ENCODE data around the gene SLC44A1. TPM values are rescaled to one million over a fixed set of nuclear protein-coding genes. Genes with fewer than 3 reads are reported as not detected.

The SLC44A1 gene
- total and polyA plus RNA-seq, 2 experiments from 2014 or later, result 30.4 to 52.6 TPM

GRCh38 chr9:105328296-105328695 lies 83.8 kb downstream of the SLC44A1 start:
- TF ChIP-seq EZH2 (IDR thresholded peaks at IDR 0.05; ENCODE audit: insufficient read depth, poor library complexity, severe bottlenecking), result no peak
- TF ChIP-seq EZH2phosphoT487 (IDR thresholded peaks at IDR 0.05; ENCODE audit: insufficient read depth, low read depth), result no peak
- no peaks in the 10 kb centered on the region for H3K9me3 ChIP-seq (ENCODE audit: low read depth)
- H3K9ac ChIP-seq, result no peak overlapping the region
- no peaks in the 10 kb centered on the region for H3K36me3 ChIP-seq (ENCODE audit: low read depth)
- no peaks in the 10 kb centered on the region for H4K20me1 ChIP-seq (ENCODE audit: insufficient read depth)
- H3K9me2 ChIP-seq (ENCODE audit: insufficient read depth), result no peaks in the 10 kb centered on the region
- peaks cover 18% of the 10 kb centered on the region for H3K79me2 ChIP-seq (ENCODE audit: insufficient read depth)
- no peak overlapping the region for H3K4me2 ChIP-seq (ENCODE audit: unreplicated experiment)
- no peak overlapping the region for H3K27ac ChIP-seq
- no peak overlapping the region for H3K4me3 ChIP-seq
- DNase-seq, result no peak
- peaks cover 36% of the 10 kb centered on the region for H3F3A ChIP-seq (ENCODE audit: insufficient read depth)
- WGBS, 2 experiments (ENCODE audit: low coverage in 1 of 2, low lambda C conversion rate in 2 of 2, missing lambda C conversion rate in 2 of 2), result 96 to 99% methylated on average over 3 of the region's 3 CpGs
- peaks cover 41% of the 10 kb centered on the region for H3K4me1 ChIP-seq (ENCODE audit: insufficient read depth)
- no peaks in the 10 kb centered on the region for H3K27me3 ChIP-seq (replicated peaks; ENCODE audit: insufficient read depth)
- H2AFZ ChIP-seq, result no peak overlapping the region
- in situ Hi-C loops (cut with MboI), result no loop called here

- Histone ChIP-seq H2AFZ (peak overlapping the region; percentile 47), H3K4me2 (ENCODE audit: unreplicated experiment) (peak overlapping the region; percentile 55), H3K27ac (peak overlapping the region; percentile 53), H3K27me3 (replicated peaks; ENCODE audit: insufficient read depth) (no peaks in the 10 kb centered on the region), H3K4me3 (peak overlapping the region; percentile 52), H4K20me1 (ENCODE audit: insufficient read depth) (no peaks in the 10 kb centered on the region), H3K9ac (peak overlapping the region; percentile 59), H3F3A (ENCODE audit: insufficient read depth) (peaks cover 44% of the 10 kb centered on the region), H3K36me3 (ENCODE audit: low read depth) (no peaks in the 10 kb centered on the region), H3K4me1 (ENCODE audit: insufficient read depth) (peaks cover 49% of the 10 kb centered on the region), H3K9me3 (ENCODE audit: low read depth) (no peaks in the 10 kb centered on the region), H3K79me2 (ENCODE audit: insufficient read depth) (peaks cover 18% of the 10 kb centered on the region), H3K9me2 (ENCODE audit: insufficient read depth) (no peaks in the 10 kb centered on the region)
- TF ChIP-seq EZH2phosphoT487 (IDR thresholded peaks at IDR 0.05; ENCODE audit: insufficient read depth, low read depth), result no peak
- no peak for TF ChIP-seq EZH2 (IDR thresholded peaks at IDR 0.05; ENCODE audit: insufficient read depth, poor library complexity, severe bottlenecking)
- in situ Hi-C loops (cut with MboI), result no loop called here
- peak; percentile 71 for DNase-seq
- WGBS, 2 experiments (ENCODE audit: low coverage in 1 of 2, low lambda C conversion rate in 2 of 2, missing lambda C conversion rate in 2 of 2), result 50 to 54% methylated on average over 12 of the region's 12 CpGs
Observed at GRCh38 chr9:105328872-105329718, 84.6 kb downstream of the SLC44A1 start.

- WGBS, 2 experiments (ENCODE audit: low coverage in 1 of 2, low lambda C conversion rate in 2 of 2, missing lambda C conversion rate in 2 of 2), result 55 to 57% methylated on average over 1 of the region's 1 CpG
- peak; percentile 50 for DNase-seq
- H3K4me1 ChIP-seq (ENCODE audit: insufficient read depth), result peaks cover 52% of the 10 kb centered on the region
- peak overlapping the region; percentile 52 for H3K4me3 ChIP-seq
- H2AFZ ChIP-seq, result peak overlapping the region; percentile 47
- peaks cover 50% of the 10 kb centered on the region for H3F3A ChIP-seq (ENCODE audit: insufficient read depth)
- H3K27ac ChIP-seq, result peak overlapping the region; percentile 53
- H3K27me3 ChIP-seq (replicated peaks; ENCODE audit: insufficient read depth), result no peaks in the 10 kb centered on the region
- H3K9me2 ChIP-seq (ENCODE audit: insufficient read depth), result no peaks in the 10 kb centered on the region
- in situ Hi-C loops (cut with MboI), result no loop called here
- peak overlapping the region; percentile 55 for H3K4me2 ChIP-seq (ENCODE audit: unreplicated experiment)
- no peaks in the 10 kb centered on the region for H3K36me3 ChIP-seq (ENCODE audit: low read depth)
- TF ChIP-seq EZH2 (IDR thresholded peaks at IDR 0.05; ENCODE audit: insufficient read depth, poor library complexity, severe bottlenecking), result no peak
- TF ChIP-seq EZH2phosphoT487 (IDR thresholded peaks at IDR 0.05; ENCODE audit: insufficient read depth, low read depth), result no peak
- peaks cover 23% of the 10 kb centered on the region for H3K79me2 ChIP-seq (ENCODE audit: insufficient read depth)
- H3K9me3 ChIP-seq (ENCODE audit: low read depth), result no peaks in the 10 kb centered on the region
- H3K9ac ChIP-seq, result peak overlapping the region; percentile 59
- H4K20me1 ChIP-seq (ENCODE audit: insufficient read depth), result no peaks in the 10 kb centered on the region
Observed at GRCh38 chr9:105329719-105330062, 85.2 kb downstream of the SLC44A1 start.

GRCh38 chr9:105330201-105330600 lies 85.8 kb downstream of the SLC44A1 start:
- Histone ChIP-seq H2AFZ (no peak overlapping the region), H3K4me2 (ENCODE audit: unreplicated experiment) (peak overlapping the region; percentile 55), H3K27me3 (replicated peaks; ENCODE audit: insufficient read depth) (no peaks in the 10 kb centered on the region), H3K36me3 (ENCODE audit: low read depth) (no peaks in the 10 kb centered on the region), H3K9me2 (ENCODE audit: insufficient read depth) (no peaks in the 10 kb centered on the region), H3K9ac (peak overlapping the region; percentile 59), H3K4me1 (ENCODE audit: insufficient read depth) (peaks cover 52% of the 10 kb centered on the region), H3F3A (ENCODE audit: insufficient read depth) (peaks cover 50% of the 10 kb centered on the region), H3K27ac (peak overlapping the region; percentile 53), H3K4me3 (peak overlapping the region; percentile 52; the same call in 1 of the 2 replicates), H4K20me1 (ENCODE audit: insufficient read depth) (no peaks in the 10 kb centered on the region), H3K9me3 (ENCODE audit: low read depth) (no peaks in the 10 kb centered on the region), H3K79me2 (ENCODE audit: insufficient read depth) (peaks cover 24% of the 10 kb centered on the region)
- DNase-seq, result peak; percentile 60
- in situ Hi-C loops (cut with MboI), result no loop called here
- no peak for TF ChIP-seq EZH2 (IDR thresholded peaks at IDR 0.05; ENCODE audit: insufficient read depth, poor library complexity, severe bottlenecking)
- no peak for TF ChIP-seq EZH2phosphoT487 (IDR thresholded peaks at IDR 0.05; ENCODE audit: insufficient read depth, low read depth)

All from GM23248 (cell line).